Endometrium (tissue), 2 donors: ENCODE results near the gene SERPINF2.
A peak's percentile ranks its signal among the peaks of the same experiment; 100 is the strongest.
"Not testable (repeated sequence)": the region's sequence is repeated elsewhere in the genome, so short reads cannot be mapped to it uniquely, and the experiment has no call there.

Experiments
- FAIRE-seq: peaks from 2 replicates; lab custom pipeline; 2012; peaks lifted over from hg19 to GRCh38; lab: Jason Lieb, UNC
- donor health status: control.
- donor health status: control.

Gene SERPINF2

GRCh38 chr17:1735418-1735817 is 7.3 kb upstream of the SERPINF2 start:
- no peak for FAIRE-seq

GRCh38 chr17:1735834-1736347 is 6.8 kb upstream of the SERPINF2 start:
- no peak for FAIRE-seq

GRCh38 chr17:1736348-1737281 is 6.1 kb upstream of the SERPINF2 start:
- no peak for FAIRE-seq

- no peak for FAIRE-seq
Measured at GRCh38 chr17:1737531-1738291, 5.0 kb upstream of the SERPINF2 start.

DNA sequence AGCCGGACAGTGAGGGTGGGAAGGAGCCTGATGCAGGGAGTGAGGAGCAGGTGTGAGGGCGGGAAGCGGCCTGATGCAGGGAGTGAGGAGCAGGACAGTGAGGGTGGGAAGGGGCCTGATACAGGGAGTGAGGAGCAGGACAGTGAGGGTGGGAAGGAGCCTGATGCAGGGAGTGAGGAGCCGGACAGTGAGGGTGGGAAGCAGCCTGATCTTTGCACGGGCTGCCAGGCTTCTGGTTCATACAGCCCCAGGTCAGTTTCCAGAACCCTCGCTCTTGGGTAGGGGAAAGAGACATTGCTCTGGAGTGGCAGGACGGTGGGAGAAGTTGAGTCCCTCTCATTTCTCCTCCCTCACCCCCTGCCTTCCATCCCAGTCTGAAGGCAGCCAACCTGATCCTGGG is 772 bp upstream of the SERPINF2 start:
- not testable (repeated sequence) for FAIRE-seq

DNA sequence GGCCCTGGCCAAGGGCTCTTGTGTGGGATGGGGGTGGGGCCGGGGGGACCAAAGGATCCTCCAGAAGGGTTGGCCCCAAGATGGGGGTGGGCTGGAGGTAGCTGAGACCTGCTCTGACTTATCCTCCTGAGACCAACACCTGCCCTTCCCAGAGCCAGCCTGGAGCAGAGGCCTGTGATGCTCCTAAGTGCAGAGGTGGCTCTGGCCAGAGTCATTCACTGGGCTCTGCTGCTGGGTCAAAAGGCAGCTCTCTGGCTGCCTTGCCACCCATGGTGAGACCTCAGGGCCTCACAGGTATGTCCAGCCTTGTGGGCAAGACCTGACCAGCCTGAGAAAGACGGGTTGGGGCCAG is 393 bp downstream of the SERPINF2 start:
- no peak for FAIRE-seq

GRCh38 chr17:1744551-1745512 is 2.2 kb downstream of the SERPINF2 start:
- FAIRE-seq = no peak

DNA sequence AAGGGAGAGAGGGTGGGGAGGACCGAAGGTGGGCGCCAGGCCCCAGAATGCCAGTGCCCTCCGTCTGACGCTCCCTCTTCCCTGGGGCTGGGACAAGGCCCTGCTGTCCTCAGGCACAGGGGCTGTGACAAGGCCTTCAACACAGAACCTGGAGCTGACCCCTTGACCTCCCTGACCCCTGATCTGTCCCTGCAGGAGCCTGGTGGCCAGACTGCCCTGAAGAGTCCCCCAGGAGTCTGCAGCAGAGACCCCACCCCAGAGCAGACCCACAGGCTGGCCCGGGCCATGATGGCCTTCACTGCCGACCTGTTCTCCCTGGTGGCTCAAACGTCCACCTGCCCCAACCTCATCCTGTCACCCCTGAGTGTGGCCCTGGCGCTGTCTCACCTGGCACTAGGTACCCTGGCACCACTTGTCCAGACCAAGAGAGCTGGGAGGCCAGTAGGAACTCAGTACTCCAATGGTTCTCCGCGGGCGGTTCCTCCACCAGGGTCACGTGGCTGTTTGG is 2.9 kb downstream of the SERPINF2 start:
- no peak for FAIRE-seq

DNA sequence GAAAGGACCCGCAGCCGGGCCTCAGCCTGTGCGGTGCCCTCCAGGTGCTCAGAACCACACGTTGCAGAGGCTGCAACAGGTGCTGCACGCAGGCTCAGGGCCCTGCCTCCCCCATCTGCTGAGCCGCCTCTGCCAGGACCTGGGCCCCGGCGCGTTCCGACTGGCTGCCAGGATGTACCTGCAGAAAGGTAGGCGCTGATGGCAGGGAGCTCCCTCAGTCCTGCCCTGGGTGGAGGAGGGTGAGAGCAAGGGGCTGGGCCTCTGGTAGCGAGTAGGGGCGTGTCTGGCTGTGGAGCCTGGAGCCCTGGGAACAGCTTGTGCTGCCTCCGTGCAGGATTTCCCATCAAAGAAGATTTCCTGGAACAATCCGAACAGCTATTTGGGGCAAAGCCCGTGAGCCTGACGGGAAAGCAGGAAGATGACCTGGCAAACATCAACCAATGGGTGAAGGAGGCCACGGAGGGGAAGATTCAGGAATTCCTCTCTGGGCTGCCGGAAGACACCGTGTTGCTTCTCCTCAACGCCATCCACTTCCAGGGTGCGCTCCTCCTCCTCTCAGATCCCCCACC is 4.4 kb downstream of the SERPINF2 start:
- no peak for FAIRE-seq

DNA sequence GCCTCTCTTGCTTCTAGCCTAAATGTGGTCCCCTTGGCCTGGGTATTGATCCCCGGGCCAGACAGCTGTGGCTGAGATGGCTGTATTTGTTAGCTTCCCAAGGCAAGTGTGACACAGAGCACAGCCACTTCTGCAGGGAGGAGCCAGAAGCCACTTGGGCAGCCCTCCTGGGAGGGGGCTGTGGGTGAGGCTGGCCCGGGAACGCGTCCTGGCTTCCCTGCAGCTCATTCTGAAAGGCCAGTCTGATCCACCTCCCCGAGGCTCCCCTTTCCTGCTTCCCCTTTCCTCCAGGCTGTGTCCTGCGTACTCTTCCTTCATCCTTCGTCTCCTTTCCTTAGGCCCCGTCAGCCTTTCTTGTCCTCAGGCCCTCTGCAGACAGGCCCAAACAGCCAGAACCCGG is 8.0 kb downstream of the SERPINF2 start:
- FAIRE-seq = no peak

- FAIRE-seq = no peak
Measured at GRCh38 chr17:1752425-1753262, 10.0 kb downstream of the SERPINF2 start.

DNA sequence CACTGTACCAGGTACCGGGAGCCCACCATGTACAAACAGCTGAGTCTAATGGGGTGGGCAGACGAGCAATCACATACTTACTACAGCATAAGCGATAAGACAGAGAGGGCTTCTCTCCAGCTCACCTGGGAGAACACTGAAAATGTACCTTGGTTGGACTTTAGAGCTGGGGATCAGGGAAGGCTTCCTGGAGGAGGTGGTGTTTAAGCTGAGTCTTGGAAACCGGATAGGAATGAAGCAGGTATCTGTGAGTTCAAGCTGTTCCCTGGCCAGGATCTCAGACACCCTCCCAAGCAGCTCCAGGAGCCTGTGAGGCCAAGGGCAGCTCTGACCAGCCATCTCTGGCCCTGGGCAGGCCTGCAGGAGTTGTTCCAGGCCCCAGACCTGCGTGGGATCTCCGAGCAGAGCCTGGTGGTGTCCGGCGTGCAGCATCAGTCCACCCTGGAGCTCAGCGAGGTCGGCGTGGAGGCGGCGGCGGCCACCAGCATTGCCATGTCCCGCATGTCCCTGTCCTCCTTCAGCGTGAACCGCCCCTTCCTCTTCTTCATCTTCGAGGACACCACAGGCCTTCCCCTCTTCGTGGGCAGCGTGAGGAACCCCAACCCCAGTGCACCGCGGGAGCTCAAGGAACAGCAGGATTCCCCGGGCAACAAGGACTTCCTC is 11.2 kb downstream of the SERPINF2 start:
- FAIRE-seq = no peak

GRCh38 chr17:1754430-1755112 is 11.9 kb downstream of the SERPINF2 start:
- no peak for FAIRE-seq

DNA sequence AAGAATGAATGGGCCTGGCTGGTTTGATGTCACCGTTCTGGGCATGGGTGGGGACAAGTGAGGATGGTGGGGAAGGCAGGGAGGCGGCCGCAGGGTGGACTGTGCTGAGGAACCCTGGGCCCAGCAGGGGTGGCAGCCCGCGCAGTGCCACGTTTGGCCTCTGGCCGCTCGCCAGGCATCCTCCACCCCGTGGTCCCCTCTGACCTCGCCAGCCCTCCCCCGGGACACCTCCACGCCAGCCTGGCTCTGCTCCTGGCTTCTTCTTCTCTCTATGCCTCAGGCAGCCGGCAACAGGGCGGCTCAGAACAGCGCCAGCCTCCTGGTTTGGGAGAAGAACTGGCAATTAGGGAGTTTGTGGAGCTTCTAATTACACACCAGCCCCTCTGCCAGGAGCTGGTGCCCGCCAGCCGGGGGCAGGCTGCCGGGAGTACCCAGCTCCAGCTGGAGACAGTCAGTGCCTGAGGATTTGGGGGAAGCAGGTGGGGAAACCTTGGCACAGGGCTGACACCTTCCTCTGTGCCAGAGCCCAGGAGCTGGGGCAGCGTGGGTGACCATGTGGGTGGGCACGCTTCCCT is 12.7 kb downstream of the SERPINF2 start:
- no peak for FAIRE-seq

DNA sequence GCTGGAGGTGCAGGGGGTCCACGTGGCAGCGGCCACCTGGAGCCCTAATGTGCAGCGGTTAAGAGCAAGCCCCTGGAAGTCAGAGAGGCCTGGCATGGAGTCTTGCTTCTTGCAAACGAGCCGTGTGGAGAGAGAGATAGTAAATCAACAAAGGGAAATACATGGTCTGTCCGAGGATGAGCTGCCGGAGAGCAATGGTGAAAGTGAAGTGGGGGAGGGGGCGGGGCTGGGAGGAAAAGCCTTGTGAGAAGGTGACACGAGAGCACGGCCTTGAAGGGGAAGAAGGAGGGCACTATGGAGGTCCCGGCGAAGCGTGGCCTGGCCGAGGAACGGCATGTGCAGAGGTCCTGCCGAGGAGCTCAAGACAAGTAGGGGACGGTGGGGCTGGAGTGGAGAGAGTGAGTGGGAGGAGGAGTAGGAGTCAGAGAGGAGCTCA is 13.2 kb downstream of the SERPINF2 start:
- FAIRE-seq = no peak

DNA sequence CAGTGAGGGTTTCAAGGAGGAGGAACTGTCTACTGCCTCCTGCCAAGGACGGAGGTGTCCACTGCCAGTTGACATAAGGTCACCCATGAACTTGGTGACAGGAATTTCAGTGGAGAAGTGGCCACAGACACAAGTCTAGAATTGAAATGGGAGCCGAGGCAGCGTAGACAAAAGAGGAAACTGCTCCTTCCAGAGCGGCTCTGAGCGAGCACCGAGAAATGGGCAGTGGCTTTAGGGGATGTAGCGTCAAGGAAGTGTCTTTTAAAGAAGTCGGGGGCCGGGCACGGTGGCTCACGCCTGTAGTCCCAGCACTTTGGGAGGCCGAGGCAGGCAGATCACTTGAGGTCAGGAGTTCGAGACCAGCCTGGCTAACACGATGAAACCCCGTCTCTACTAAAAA is 16.1 kb downstream of the SERPINF2 start:
- no peak for FAIRE-seq

DNA sequence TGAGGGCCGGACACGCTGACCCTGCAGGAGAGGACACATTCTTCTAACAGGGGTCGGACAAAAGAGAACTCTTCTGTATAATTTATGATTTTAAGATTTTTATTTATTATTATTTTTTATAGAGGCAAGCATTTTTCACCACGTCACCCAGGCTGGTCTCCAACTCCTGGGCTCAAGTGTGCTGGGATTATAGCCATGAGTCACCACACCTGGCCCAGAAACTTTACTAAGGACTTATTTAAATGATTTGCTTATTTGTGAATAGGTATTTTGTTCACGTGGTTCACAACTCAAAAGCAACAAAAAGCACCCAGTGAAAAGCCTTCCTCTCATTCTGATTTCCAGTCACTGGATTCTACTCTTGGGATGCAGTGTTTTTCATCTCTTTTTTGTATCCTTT is 16.9 kb downstream of the SERPINF2 start:
- FAIRE-seq = peak; percentile 73

GRCh38 chr17:1762233-1762900 is 19.7 kb downstream of the SERPINF2 start:
- no peak for FAIRE-seq
